ENCODE measurements around the gene DOCK6.

DOCK6 gene

DNA sequence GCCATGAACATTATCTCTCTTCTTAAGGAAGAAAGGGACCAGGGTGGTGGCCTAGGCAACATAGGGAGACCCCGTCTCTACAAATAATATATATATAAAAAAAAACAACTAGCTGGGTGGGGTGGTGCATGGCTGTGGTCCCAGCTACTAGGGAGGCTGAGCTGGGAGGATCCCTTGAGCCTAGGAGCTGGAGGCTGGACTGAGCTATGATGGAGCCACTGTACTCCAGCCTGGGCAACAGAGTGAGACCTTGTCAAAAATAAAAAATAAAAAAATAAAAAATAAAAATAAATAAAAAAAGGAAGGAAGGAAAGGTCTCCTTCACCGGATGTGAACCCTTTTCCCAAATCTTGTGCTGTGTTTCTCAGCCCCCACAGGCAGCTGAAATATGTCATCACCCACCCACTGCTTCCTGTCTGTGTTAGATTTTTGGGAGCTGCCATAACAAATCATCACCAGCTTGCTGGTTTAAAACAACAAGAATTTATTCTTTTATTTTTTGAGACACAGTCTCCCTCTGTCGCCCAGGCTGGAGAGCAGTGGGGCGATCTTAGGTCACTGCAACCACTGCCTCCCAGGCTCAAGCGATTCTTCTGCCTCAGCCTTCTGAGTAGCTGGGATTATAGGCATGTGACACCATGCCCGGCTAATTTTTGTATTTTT lies 24.1 kb upstream of the DOCK6 start:
- Mint-ChIP-seq H3K27ac (no peak overlapping the region), H3K9me3 (no peaks in the 10 kb centered on the region), H3K4me3 (no peak overlapping the region), H3K4me1 (ENCODE audit: low read depth) (peaks cover 20% of the 10 kb centered on the region), H3K36me3 (ENCODE audit: low read depth) (no peaks in the 10 kb centered on the region), H3K27me3 (peaks cover 57% of the 10 kb centered on the region)
- intact Hi-C loops (cut with micrococcal nuclease) = no loop called here

DNA sequence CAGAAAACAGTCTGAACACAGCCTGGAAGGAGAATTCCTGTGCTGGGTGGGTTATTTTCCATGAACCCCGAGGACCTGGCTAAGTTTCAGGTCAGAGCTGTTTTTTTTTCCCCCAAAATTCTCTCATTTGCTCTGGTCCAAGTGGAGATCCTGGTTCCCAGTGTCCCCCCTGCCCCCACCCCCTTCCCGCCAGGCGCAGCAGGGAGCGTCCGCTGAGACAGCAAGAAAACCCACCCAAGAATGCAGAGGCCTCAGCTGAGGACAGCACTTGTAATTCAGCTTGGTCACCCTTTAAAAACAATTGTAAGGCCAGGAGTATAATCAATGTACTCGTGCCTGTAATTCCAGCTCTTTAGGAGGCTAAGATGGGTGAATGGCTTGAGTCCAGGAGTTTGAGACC lies 22.2 kb upstream of the DOCK6 start:
- H3K27me3 Mint-ChIP-seq = peaks cover 61% of the 10 kb centered on the region
- H3K9me3 Mint-ChIP-seq = no peaks in the 10 kb centered on the region
- H3K27ac Mint-ChIP-seq = no peak overlapping the region
- peaks cover 18% of the 10 kb centered on the region for H3K4me1 Mint-ChIP-seq (ENCODE audit: low read depth)
- no peak overlapping the region for H3K4me3 Mint-ChIP-seq
- intact Hi-C loops (cut with micrococcal nuclease) = no loop called here
- no peaks in the 10 kb centered on the region for H3K36me3 Mint-ChIP-seq (ENCODE audit: low read depth)

DNA sequence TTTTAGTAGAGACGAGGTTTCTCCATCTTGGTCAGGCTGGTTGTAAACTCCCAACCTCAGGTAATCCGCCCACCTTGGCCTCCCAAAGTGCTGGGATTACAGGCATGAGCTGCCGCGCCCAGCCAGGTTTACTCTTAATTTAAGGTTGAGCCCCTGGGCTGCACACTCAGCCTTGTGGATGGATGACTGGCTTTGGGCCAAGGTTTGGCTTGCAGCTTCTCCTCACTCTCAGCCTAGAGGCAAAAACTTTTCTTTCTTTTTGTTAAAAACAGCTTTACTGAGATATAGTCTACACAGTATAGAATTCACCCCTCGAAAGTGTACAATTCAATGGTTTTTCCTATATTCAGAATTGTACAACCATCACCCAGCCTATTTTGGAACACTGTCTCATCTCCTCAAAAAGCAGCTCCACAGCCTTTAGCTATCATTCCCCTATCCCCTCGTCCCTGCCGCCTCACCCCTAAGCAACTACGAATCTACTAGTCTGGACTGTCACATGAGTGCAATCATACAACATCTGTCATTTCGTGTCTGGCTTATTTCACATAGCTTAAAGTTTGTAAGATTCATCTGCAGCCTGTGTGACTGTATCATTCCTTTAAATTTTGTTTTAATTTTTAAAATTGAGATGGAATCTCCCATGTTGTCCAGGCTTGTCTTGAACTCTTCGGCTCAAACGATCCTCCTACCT lies 19.2 kb upstream of the DOCK6 start:
- no peaks in the 10 kb centered on the region for H3K36me3 Mint-ChIP-seq (ENCODE audit: low read depth)
- no peaks in the 10 kb centered on the region for H3K9me3 Mint-ChIP-seq
- peaks cover 14% of the 10 kb centered on the region for H3K4me1 Mint-ChIP-seq (ENCODE audit: low read depth)
- no peak overlapping the region for H3K27ac Mint-ChIP-seq
- no peak overlapping the region for H3K4me3 Mint-ChIP-seq
- peaks cover 71% of the 10 kb centered on the region for H3K27me3 Mint-ChIP-seq
- intact Hi-C loops (cut with micrococcal nuclease) = no loop called here

DNA sequence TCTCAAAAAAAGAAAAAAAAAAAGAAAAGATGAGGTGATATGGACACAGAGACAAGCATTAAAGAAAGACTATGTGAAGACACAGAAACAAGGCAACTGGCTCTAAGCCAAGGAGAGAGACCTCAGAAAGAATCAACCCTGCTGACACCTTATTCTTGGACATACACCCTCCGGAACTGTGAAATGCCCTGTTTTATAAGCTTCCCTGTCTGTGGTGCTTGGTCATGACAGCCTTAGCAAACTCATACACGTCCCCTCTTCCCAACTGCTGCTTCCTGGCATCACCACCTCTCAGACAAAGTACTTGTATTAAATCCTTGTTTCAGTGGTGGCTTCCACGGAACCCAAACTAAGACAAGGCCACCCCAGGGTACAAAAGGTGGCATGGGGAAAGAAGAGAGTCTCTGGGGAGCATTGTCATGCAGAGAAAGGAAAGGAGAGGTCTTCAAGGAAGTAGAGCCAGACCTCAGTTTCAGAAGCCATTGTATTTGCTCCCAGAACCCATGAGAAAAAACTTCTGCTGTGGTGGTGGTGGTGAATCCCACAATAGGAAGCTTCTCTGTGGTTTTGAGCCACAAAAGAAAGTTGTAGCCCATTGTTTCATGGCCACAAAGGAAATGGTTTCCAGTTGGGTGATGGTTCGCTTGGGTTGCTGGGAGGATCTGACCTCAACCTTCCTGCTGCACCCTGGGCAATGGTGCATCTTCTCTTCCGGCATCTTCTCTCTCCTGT lies 17.3 kb upstream of the DOCK6 start:
- intact Hi-C loops (cut with micrococcal nuclease) = no loop called here
- Mint-ChIP-seq H3K4me3 (no peak overlapping the region), H3K9me3 (no peaks in the 10 kb centered on the region), H3K27me3 (peaks cover 72% of the 10 kb centered on the region), H3K4me1 (ENCODE audit: low read depth) (peaks cover 9% of the 10 kb centered on the region), H3K36me3 (ENCODE audit: low read depth) (no peaks in the 10 kb centered on the region), H3K27ac (no peak overlapping the region)

DNA sequence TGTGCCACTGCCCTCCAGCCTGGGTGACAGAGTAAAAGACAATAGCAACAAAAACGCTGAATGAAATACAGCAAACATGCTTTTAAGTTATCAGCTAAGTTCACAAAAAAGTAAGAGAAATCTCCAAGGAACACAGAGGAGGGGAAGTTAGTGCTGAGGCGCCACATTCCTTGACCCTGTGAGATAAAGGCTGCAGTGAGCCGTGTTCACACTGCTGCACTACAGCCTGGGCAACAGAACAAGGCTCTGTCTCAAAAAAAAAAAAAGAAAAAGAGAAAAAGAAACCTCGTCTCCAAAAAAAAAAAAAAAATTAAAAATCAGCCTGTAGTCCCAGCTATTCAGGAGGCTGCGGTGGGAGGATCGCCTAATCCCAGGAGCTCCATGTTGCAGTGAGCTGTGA lies 16.3 kb upstream of the DOCK6 start:
- intact Hi-C loops (cut with micrococcal nuclease) = no loop called here
- Mint-ChIP-seq H3K9me3 (no peaks in the 10 kb centered on the region), H3K27me3 (peaks cover 73% of the 10 kb centered on the region), H3K4me1 (ENCODE audit: low read depth) (peaks cover 9% of the 10 kb centered on the region), H3K4me3 (no peak overlapping the region), H3K36me3 (ENCODE audit: low read depth) (no peaks in the 10 kb centered on the region), H3K27ac (no peak overlapping the region)

DNA sequence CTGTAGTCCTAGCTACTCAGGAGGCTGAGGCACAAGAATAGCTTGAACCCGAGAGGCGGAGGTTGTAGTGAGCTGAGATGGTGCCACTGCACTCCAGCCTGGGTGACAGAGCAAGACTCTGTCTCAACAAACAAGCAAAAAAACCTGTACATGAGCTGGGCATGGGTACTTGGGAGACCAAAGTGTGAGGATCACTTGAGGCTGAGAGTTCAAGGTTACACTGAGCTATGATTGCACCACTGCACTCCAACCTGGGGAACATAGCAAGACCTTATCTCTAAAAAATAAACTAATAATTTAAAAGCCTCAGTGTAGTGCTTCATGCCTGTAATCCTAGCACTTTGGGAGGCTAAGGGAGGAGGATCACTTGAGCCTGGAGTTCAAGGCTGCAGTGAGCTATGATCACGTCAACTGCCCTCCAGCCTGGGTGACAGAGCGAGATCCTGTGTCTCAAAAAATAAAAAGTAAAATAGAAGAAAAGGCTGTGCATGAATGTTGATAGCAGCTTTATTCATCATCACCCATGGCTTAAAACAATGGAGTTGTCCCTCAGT lies 12.3 kb upstream of the DOCK6 start:
- Mint-ChIP-seq H3K27me3 (peaks cover 75% of the 10 kb centered on the region), H3K9me3 (no peaks in the 10 kb centered on the region), H3K4me3 (no peak overlapping the region), H3K27ac (no peak overlapping the region), H3K36me3 (ENCODE audit: low read depth) (no peaks in the 10 kb centered on the region), H3K4me1 (ENCODE audit: low read depth) (peaks cover 6% of the 10 kb centered on the region)
- intact Hi-C loops (cut with micrococcal nuclease) = no loop called here

DNA sequence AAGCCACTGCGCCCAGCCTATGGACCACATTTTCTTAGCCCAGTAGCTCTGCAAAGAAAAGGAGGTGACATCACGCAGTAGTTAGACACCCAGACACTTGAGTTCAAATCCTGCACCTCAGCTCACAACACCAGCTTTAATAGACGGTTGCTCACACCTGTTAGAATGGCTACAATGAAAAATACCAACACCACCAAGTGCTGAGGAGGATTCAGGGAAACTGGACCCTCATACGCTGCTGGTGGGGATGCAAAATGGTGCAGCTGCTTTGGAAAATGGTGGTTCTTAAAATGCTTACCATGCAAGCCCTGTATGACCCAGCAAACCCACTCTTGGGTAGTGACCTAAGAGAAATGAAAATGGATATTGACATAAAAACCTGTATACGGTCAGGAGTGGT lies 11.7 kb upstream of the DOCK6 start:
- no peaks in the 10 kb centered on the region for H3K4me1 Mint-ChIP-seq (ENCODE audit: low read depth)
- intact Hi-C loops (cut with micrococcal nuclease) = no loop called here
- no peaks in the 10 kb centered on the region for H3K9me3 Mint-ChIP-seq
- H3K4me3 Mint-ChIP-seq = no peak overlapping the region
- H3K27ac Mint-ChIP-seq = no peak overlapping the region
- H3K36me3 Mint-ChIP-seq (ENCODE audit: low read depth) = no peaks in the 10 kb centered on the region
- H3K27me3 Mint-ChIP-seq = peaks cover 77% of the 10 kb centered on the region

DNA sequence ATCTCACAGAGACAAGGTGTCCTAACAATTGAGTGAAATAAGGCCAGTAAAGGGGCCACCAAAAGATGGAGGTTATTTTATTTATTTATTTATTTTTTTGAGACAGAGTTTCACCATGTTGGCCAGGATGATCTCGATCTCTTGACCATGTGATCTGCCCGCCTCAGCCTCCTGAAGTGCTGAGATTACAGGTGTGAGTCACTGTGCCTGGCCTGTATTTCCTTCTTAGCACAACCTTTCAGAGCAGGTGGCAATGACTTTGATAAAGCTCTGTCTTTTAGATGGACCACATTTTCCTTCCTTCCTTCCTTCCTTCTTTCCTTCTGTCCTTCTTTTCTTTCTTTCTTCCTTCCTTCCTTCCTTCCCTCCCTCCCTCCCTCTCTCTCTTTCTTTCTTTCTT lies 11.0 kb upstream of the DOCK6 start:
- peaks cover 79% of the 10 kb centered on the region for H3K27me3 Mint-ChIP-seq

DNA sequence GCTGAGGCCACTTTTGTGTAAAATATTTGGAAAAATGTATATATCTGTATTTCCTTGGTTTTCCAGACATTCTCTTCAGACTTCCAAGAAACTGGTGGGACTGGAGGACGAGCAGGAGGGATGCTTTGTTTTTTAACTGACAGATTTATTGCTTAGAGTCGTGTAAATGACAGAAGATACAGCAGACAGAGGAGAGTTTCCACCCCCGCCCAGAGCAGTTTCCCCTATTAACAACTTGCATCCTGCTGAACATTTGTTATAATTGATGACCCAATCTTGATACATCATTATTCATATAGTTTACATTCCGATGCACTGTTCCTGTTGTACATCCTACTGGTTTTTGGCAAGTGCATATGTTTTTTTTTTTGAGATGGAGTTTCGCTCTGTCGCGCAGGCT lies 7.1 kb upstream of the DOCK6 start:
- Mint-ChIP-seq H3K36me3 (ENCODE audit: low read depth) (no peaks in the 10 kb centered on the region), H3K27me3 (peaks cover 87% of the 10 kb centered on the region), H3K4me3 (no peak overlapping the region), H3K9me3 (no peaks in the 10 kb centered on the region), H3K4me1 (ENCODE audit: low read depth) (peaks cover 5% of the 10 kb centered on the region), H3K27ac (no peak overlapping the region)
- intact Hi-C loops (cut with micrococcal nuclease) = no loop called here

More for the DNA sequence above, 11.0 kb upstream of the DOCK6 start:
- Mint-ChIP-seq H3K4me3 (no peak overlapping the region), H3K36me3 (ENCODE audit: low read depth) (no peaks in the 10 kb centered on the region), H3K27ac (no peak overlapping the region), H3K4me1 (ENCODE audit: low read depth) (peaks cover 5% of the 10 kb centered on the region), H3K9me3 (no peaks in the 10 kb centered on the region)
- intact Hi-C loops (cut with micrococcal nuclease) = no loop called here

DNA sequence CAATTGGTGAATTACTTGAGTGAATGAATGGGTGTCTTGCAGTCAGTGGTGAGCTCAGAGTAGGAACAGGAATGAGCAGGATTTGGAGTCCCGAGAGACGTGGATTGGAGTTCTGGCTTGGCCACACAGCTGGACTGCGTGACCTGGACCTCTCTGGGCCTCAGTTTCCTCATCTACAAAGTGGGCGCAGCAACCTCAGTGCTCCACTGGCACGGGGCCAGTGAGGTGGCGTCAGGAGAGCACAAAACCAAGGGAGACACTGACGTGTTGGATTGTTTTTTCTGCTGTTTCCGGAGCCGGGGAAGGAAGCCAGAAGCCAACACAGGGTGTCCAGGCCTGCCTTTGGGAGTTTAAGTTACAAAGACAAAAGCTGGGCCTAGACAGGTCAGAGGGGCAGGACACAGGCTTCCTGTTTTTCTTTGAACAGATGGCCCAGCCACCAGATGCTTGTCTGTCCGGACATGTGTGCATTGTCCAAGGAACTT lies 6.5 kb upstream of the DOCK6 start:
- H3K27me3 Mint-ChIP-seq = peaks cover 86% of the 10 kb centered on the region
- intact Hi-C loops (cut with micrococcal nuclease) = no loop called here
- no peak overlapping the region for H3K4me3 Mint-ChIP-seq

DNA sequence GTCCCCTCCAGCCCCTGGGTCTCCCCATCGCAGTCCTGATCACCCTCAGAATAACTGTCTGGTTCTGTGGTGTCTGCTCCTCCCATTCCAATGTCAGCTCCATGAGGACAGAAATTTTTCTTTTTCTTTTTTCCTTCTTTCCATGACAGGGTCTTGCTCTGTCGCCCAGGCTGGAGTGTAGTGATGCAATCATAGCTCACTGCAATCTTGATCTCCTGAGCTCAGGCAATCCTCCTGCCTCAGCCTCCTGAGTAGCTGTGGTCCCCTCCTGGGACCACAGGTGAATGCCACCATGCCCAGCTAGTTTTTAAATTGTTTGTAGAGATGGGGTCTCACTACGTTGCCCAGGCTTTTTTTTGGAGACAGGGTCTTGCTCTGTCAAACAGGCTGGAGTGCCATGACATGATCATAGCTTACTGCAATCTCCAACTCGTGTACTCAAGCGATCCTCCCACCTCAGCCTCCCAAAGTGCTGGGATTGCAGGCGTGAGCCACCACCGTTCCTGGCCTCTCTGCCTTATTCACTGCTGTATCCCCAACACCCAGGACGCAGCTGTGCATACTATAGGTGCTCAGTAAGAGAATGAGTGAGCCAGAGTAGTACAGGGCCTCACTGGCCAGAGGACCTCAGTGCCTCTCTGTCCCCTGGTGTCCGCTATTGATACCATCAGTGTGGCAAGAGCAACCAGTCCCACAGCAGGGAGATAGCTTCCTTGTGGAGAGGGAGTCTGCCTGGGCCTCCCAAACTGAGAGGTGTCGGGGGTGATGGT lies 5.2 kb upstream of the DOCK6 start:
- H3K27ac Mint-ChIP-seq = no peak overlapping the region
- peaks cover 91% of the 10 kb centered on the region for H3K27me3 Mint-ChIP-seq
- no peaks in the 10 kb centered on the region for H3K36me3 Mint-ChIP-seq (ENCODE audit: low read depth)
- H3K4me1 Mint-ChIP-seq (ENCODE audit: low read depth) = peaks cover 5% of the 10 kb centered on the region
- intact Hi-C loops (cut with micrococcal nuclease) = no loop called here
- no peaks in the 10 kb centered on the region for H3K9me3 Mint-ChIP-seq
- no peak overlapping the region for H3K4me3 Mint-ChIP-seq

More for the DNA sequence above, 6.5 kb upstream of the DOCK6 start:
- H3K4me1 Mint-ChIP-seq (ENCODE audit: low read depth) = peaks cover 5% of the 10 kb centered on the region
- H3K36me3 Mint-ChIP-seq (ENCODE audit: low read depth) = no peaks in the 10 kb centered on the region
- no peak overlapping the region for H3K27ac Mint-ChIP-seq
- no peaks in the 10 kb centered on the region for H3K9me3 Mint-ChIP-seq

DNA sequence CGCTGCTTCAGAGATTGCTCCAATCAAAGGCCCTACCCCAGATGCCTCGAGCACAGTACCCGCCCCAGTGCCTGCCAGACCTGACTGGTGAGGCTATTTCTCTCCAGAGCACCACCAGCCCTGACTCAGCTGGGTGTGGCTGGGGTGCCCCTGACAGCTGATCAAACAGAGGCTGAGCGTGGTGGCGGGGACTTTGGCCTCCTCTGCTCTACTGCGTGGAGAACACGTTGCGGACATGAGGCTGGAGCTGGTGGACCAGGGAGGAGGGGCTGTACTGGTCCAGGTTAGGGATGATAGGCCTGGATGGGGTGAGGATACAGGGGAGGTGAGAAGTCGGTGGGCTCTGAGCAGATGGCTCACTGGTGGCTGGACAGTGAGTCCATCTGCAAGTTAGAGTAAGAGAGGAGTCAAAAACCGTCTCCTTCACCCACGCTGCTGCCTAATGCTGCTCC lies 3.5 kb upstream of the DOCK6 start:
- intact Hi-C loops (cut with micrococcal nuclease) = no loop called here
- no peak overlapping the region for H3K27ac Mint-ChIP-seq
- no peaks in the 10 kb centered on the region for H3K36me3 Mint-ChIP-seq (ENCODE audit: low read depth)
- no peaks in the 10 kb centered on the region for H3K9me3 Mint-ChIP-seq
- no peak overlapping the region for H3K4me3 Mint-ChIP-seq
- peaks cover 87% of the 10 kb centered on the region for H3K27me3 Mint-ChIP-seq
- H3K4me1 Mint-ChIP-seq (ENCODE audit: low read depth) = peaks cover 10% of the 10 kb centered on the region

DNA sequence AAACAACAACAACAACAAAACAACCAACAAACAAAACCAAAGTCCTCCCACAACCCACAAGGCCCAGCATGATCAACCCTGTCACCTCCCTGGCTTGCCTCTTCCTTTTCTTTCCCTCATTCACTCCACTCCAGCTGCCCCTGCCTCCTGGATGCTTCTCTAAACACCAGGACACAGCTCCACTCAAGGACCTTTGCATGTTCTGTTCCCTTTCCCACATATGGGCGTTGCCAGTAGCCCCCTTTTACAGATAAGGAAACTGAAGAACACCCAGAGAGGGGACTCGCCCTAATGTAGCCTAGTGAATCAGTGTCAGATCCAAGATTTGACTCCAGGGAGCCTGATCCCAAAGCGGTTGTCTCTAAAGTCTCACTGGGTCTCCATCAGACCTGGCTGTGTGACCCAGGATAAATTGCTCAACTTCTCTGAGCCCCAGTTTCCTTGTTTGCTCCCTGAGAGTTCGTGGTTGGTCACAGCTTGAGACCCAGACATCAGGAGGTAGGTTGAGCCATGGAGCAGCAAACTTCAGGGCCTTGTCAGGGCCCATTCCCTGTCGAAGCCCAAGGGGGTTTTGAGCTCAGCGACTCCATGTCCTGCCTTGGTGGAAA lies 3.0 kb upstream of the DOCK6 start:
- Mint-ChIP-seq H3K36me3 (ENCODE audit: low read depth) (no peaks in the 10 kb centered on the region), H3K4me3 (no peak overlapping the region), H3K4me1 (ENCODE audit: low read depth) (peaks cover 10% of the 10 kb centered on the region), H3K27me3 (peaks cover 92% of the 10 kb centered on the region), H3K27ac (no peak overlapping the region), H3K9me3 (no peaks in the 10 kb centered on the region)
- intact Hi-C loops (cut with micrococcal nuclease) = no loop called here

Measured in dendritic cell treated with granulocyte-macrophage colony-stimulating factor and Interleukin-4, amounts not matched to agents 40 ng/mL and 50 ng/mL, for 4 days (primary cell).